Chondrocyte (in vitro differentiated cells): ENCODE measurements around the gene CACNA1C. TPM values are rescaled to one million over a fixed set of nuclear protein-coding genes. Genes with fewer than 3 reads are reported as not detected.

ENCODE experiments used
- DNase-seq: peaks from one replicate; pipeline ENCODE4 v3.0.0; 2021; ENCODE audit warnings: mixed read lengths, low spot score
- H3K27ac Mint-ChIP-seq: one replicate; pipeline ENCODE4 v1.8.0; 2021; ENCODE audit warnings: mild to moderate bottlenecking, moderate library complexity, mixed read lengths; ENCODE audit not compliant: unreplicated experiment
- H3K27me3 Mint-ChIP-seq: 2 replicates; pipeline ENCODE4 v1.8.0; 2021; ENCODE audit warnings: low read depth, mixed read lengths
- H3K36me3 Mint-ChIP-seq: 2 replicates; pipeline ENCODE4 v1.8.0; 2021; ENCODE audit warnings: low read depth, mixed read lengths
- H3K4me1 Mint-ChIP-seq: 2 replicates; pipeline ENCODE4 v1.8.0; 2021; ENCODE audit warnings: low read depth, mild to moderate bottlenecking, mixed read lengths
- H3K4me3 Mint-ChIP-seq: one replicate; pipeline ENCODE4 v1.8.0; 2021; ENCODE audit warnings: mild to moderate bottlenecking, moderate library complexity, mixed read lengths; ENCODE audit not compliant: unreplicated experiment
- H3K9me3 Mint-ChIP-seq: 2 replicates; pipeline ENCODE4 v1.8.0; 2021; ENCODE audit warnings: low read depth, mixed read lengths
- total RNA-seq: library from RNA; stranded (reverse); gene quantifications from 3 replicates; pipeline ENCODE4 v1.2.1, GENCODE V29; 2021
- TF ChIP-seq, protein P1 (sequence below): fragments of 200-600 bp; sonication (generic); IDR thresholded peaks from 2 replicates; pipeline ENCODE4 v1.5.0; 2021; ENCODE audit warnings: antibody characterized with exemption, mild to moderate bottlenecking, moderate library complexity

Gene CACNA1C
- total RNA-seq, 1 donor from 2014 or later, result 27.0 TPM

DNA sequence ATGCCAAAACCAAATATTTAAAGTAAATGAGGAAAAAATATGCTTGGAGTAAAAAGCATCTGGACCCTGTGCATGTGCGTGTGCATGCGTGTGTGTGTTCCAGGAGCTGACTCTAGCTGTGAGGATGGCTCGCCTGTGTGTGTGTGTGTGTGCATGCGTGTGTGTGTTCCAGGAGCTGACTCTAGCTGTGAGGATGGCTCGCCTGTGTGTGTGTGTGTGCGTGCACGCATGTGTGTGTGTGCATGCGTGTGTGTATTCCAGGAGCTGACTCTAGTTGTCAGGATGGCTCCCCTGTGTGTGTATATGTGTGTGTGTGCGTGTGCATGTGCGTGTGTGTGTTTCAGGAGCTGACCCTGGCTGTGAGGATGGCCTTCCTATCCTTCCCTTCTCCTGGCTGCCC lies 357.7 kb downstream of the CACNA1C start:
- Mint-ChIP-seq H3K4me3 (no peak overlapping the region), H3K4me1 (peaks cover 12% of the 10 kb centered on the region), H3K27ac (no peak overlapping the region), H3K27me3 (no peaks in the 10 kb centered on the region), H3K9me3 (peaks cover 5% of the 10 kb centered on the region), H3K36me3 (no peaks in the 10 kb centered on the region)
- DNase-seq, result no peak
- TF ChIP-seq, protein P1, sequence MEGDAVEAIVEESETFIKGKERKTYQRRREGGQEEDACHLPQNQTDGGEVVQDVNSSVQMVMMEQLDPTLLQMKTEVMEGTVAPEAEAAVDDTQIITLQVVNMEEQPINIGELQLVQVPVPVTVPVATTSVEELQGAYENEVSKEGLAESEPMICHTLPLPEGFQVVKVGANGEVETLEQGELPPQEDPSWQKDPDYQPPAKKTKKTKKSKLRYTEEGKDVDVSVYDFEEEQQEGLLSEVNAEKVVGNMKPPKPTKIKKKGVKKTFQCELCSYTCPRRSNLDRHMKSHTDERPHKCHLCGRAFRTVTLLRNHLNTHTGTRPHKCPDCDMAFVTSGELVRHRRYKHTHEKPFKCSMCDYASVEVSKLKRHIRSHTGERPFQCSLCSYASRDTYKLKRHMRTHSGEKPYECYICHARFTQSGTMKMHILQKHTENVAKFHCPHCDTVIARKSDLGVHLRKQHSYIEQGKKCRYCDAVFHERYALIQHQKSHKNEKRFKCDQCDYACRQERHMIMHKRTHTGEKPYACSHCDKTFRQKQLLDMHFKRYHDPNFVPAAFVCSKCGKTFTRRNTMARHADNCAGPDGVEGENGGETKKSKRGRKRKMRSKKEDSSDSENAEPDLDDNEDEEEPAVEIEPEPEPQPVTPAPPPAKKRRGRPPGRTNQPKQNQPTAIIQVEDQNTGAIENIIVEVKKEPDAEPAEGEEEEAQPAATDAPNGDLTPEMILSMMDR, result no peak

DNA sequence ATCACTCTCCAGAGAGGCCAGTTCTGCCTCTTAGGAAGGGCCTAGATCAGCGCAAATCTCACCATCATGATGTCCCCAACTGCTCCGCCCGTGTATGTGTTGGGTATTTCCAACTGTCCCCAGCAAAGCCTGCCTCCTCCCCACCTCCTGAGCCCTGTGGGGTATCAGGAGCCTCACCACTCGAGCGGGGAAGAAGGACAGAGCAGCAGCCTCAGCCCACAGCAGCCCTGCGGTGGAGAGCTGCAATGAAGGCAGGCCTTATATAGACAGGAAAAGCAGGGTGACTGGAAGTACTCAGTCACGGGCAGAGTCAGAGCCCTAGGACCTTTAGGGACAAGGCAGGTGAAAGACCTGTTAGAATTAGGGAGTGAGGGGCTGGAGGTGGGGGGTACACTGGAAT lies 358.2 kb downstream of the CACNA1C start:
- Mint-ChIP-seq H3K27me3 (no peaks in the 10 kb centered on the region), H3K4me1 (peaks cover 17% of the 10 kb centered on the region), H3K9me3 (peaks cover 5% of the 10 kb centered on the region), H3K4me3 (no peak overlapping the region), H3K27ac (no peak overlapping the region), H3K36me3 (peaks cover under 1% of the 10 kb centered on the region)
- TF ChIP-seq, protein P1, result no peak
- DNase-seq, result no peak

DNA sequence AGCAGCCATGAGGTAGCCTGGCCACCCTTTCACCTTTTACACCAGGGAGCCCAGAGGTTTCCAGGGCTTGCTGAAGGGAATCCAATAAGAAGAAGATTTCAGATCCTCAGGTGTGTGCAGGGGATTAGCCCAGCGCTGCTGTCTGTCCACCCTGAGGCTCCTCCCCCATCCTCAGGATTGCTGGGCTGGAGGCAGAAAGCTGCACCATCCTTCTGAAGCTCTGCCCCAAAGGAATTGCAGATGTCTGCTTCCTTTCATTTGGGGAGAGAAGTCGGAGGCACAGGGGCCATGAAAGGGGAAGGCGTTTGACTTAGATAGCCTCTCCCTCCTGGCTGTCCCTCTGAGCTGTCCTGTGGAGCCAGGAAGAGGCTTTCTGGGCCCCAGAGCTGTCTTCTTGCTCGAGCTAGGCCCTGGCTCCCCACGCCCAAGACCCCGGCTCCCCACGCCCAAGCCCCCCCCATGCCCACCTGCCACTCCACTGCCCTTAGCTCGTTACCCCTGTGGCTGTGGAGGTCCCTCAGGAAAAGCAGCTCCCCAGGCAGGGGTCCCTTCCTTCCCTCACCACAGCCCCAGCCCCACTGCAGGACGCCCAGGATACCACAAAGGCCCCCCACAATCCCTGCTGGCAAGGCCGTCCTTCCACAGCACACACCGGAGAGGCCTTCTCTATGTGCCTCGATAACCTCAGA lies 359.0 kb downstream of the CACNA1C start:
- Mint-ChIP-seq H3K9me3 (no peaks in the 10 kb centered on the region), H3K27ac (no peak overlapping the region), H3K4me1 (peaks cover 20% of the 10 kb centered on the region), H3K27me3 (no peaks in the 10 kb centered on the region), H3K4me3 (no peak overlapping the region), H3K36me3 (peaks cover 2% of the 10 kb centered on the region)
- TF ChIP-seq, protein P1, result no peak
- no peak for DNase-seq

DNA sequence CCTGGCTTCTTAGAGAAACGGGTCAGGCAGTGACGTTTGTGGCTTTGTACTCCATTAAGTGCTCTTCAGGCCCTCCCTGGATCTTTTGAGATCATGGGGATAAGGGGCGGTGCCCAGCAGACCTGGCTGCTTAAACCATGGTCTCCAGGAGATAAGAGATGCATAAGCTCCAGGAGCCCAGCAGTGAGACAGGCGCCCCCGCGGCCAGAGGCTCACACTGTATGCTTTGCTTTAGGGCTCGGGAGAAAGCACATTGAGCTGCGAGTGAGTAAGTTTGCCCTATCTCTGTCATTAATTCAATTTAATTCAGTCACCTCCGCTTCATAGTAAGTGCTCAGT lies 359.5 kb downstream of the CACNA1C start:
- DNase-seq, result no peak
- Mint-ChIP-seq H3K27me3 (no peaks in the 10 kb centered on the region), H3K9me3 (no peaks in the 10 kb centered on the region)

DNA sequence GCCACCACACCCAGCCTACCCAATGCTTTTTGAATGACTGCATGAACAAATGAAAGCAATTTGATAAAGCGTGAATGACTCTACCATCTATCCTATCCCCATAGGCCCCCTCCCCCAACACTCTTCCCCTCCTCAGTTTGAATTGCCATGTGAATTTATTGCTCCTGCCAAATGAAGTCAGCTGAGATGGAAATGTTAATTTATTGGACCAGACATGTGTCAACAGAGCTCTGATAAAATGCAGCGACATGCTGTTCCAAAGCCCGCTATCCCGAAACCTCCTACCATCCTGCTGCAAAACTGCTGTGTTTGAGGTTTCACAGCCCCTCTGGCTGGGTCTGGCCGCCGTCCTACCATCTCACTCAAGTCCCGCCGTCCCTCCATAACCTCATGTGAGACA lies 360.5 kb downstream of the CACNA1C start:
- H3K27me3 Mint-ChIP-seq, result no peaks in the 10 kb centered on the region
- no peak overlapping the region for H3K4me3 Mint-ChIP-seq
- peaks cover 3% of the 10 kb centered on the region for H3K36me3 Mint-ChIP-seq
- H3K4me1 Mint-ChIP-seq, result peaks cover 20% of the 10 kb centered on the region
- no peaks in the 10 kb centered on the region for H3K9me3 Mint-ChIP-seq
- DNase-seq, result no peak
- H3K27ac Mint-ChIP-seq, result no peak overlapping the region
- TF ChIP-seq, protein P1, result no peak

More for the DNA sequence above, 359.5 kb downstream of the CACNA1C start:
- H3K27ac Mint-ChIP-seq, result no peak overlapping the region
- H3K4me1 Mint-ChIP-seq, result peaks cover 20% of the 10 kb centered on the region
- TF ChIP-seq, protein P1, result no peak
- H3K36me3 Mint-ChIP-seq, result peaks cover 2% of the 10 kb centered on the region
- no peak overlapping the region for H3K4me3 Mint-ChIP-seq
